K562 (cell line): ENCODE results near the gene YPEL4. TPM values are rescaled to one million over a fixed set of nuclear protein-coding genes. Genes with fewer than 3 reads are reported as not detected.

ENCODE experiments used
- CBX8 ChIP-seq: fragments of 200-600 bp; sonication (generic); IDR thresholded peaks from 2 replicates; pipeline ENCODE4 v1.6.1; 2012; ENCODE audit warnings: borderline replicate concordance, mixed run types, low read depth, mild to moderate bottlenecking, moderate library complexity, mixed read lengths, low read length, control low read depth, inconsistent platforms; ENCODE audit not compliant: poor library complexity, severe bottlenecking; ENCODE audit errors: extremely low read depth
- DMBX1 ChIP-seq: fragments of 250-450 bp; sonication (Bioruptor Pico); IDR thresholded peaks from 2 replicates; pipeline ENCODE4 v1.8.0; 2022; ENCODE audit warnings: inconsistent platforms, mild to moderate bottlenecking, moderate library complexity, borderline replicate concordance
- E2F8 ChIP-seq: fragments of 450-650 bp; IDR thresholded peaks from 2 replicates; pipeline ENCODE4 v1.7.1; 2018; ENCODE audit warnings: mild to moderate bottlenecking, low read depth; ENCODE audit not compliant: partially characterized antibody
- ESRRA ChIP-seq: fragments of 450-650 bp; IDR thresholded peaks from 2 replicates; pipeline ENCODE4 v1.6.1; 2014; ENCODE audit warnings: low read depth, mild to moderate bottlenecking, moderate library complexity, borderline replicate concordance
- HBP1 ChIP-seq: fragments of 450-650 bp; formaldehyde crosslinking; IDR thresholded peaks from 2 replicates; pipeline ENCODE4 v1.4.0; 2022; ENCODE audit warnings: missing genetic modification characterization
- RBBP5 ChIP-seq: fragments of 200-600 bp; sonication (generic); IDR thresholded peaks from 2 replicates; pipeline ENCODE4 v1.6.1; 2012; ENCODE audit warnings: borderline replicate concordance, mild to moderate bottlenecking, low read length, control low read depth, inconsistent platforms; ENCODE audit not compliant: insufficient read depth, poor library complexity, severe bottlenecking
- ZNF217 ChIP-seq: sonication (generic); formaldehyde crosslinking; IDR thresholded peaks from 2 replicates; pipeline ENCODE4 v1.8.0; 2022; ENCODE audit warnings: mild to moderate bottlenecking, missing genetic modification reagents
- ZNF311 ChIP-seq: fragments of 250-450 bp; sonication (Bioruptor Pico); IDR thresholded peaks from 2 replicates; pipeline ENCODE4 v1.4.0; 2020; ENCODE audit warnings: mild to moderate bottlenecking, moderate library complexity
- ZNF318 ChIP-seq, 2 experiments: fragments of 450-650 bp; IDR thresholded peaks; 2 replicates each; pipeline ENCODE4 v1.6.1; 2016; ENCODE audit warnings: mild to moderate bottlenecking in 2 of 2, borderline replicate concordance in 1 of 2, low read depth in 1 of 2, moderate library complexity in 1 of 2
- ZNF766 ChIP-seq: fragments of 200-800 bp; sonication (Bioruptor generic); conservative IDR thresholded peaks from 2 replicates; pipeline ENCODE4 v1.6.1; 2016; ENCODE audit warnings: missing genetic modification characterization, missing compliant biosample characterization
- polyA plus RNA-seq, 8 experiments: library from polyadenylated mRNA; depleted of rRNA in 4 of 8; stranded (reverse) in 5 of 8; unstranded in 3 of 8; fragments of >200 nt; fragmentation: Nextera tagmentation in 2 of 8; fragmentation: Illumina TruSeq in 1 of 8; extraction: Ambion mirVana in 2 of 8; extraction: Trizol in 1 of 8; gene quantifications; 2 replicates each; pipeline versions ENCODE4 v1.2.1 to v1.2.3, GENCODE V29; 2011 to 2014; ENCODE audit warnings: inconsistent platforms in 1 of 8, missing spikeins in 1 of 8
- total RNA-seq, 7 experiments: library from RNA; depleted of rRNA in 6 of 7; stranded (reverse); fragments of >200 nt in 6 of 7; fragmentation: Illumina TruSeq in 2 of 7; extraction: Trizol in 2 of 7; gene quantifications; 2 replicates each; pipeline versions ENCODE4 v1.2.1 to v1.2.3, GENCODE V29; 2011 to 2021; ENCODE audit warnings: low replicate concordance in 1 of 7

The YPEL4 gene
- total and polyA plus RNA-seq, 9 of the 15 experiments (the other 6 are each of a cell fraction or from before 2014, with no cell fraction given), result 0.07 to 1.4 (median 0.40) TPM; not detected in 2

- TF ChIP-seq E2F8 (peak; percentile 73), RBBP5 (no peak), DMBX1 (0 out of 2 replicates have a peak, but pooled peaks have one; percentile 14), HBP1 (0 out of 2 replicates have a peak, but pooled peaks have one; percentile 57), ESRRA (no peak), ZNF217 (no peak), ZNF318 (IDR thresholded peaks at IDR 0.05; ENCODE audit: borderline replicate concordance in 1 of 2, low read depth in 1 of 2) (no peak; a peak in 1 of 4 replicates), ZNF311 (no peak), CBX8 (no peak), ZNF766 (CRISPR knock-in tag) (no peak; the same call in 1 of the 2 replicates)
These were observed 17.5 kb upstream of the YPEL4 start (continued) for GRCh38 chr11:57667117-57667735.
